Measurements from ENCODE around the gene CPTP. TPM values are rescaled to one million over a fixed set of nuclear protein-coding genes. Genes with fewer than 3 reads are reported as not detected.

The CPTP gene
- total RNA-seq, 4 donors from 2014 or later = 10.4 to 42.7 (median 30.1) TPM

GRCh38 chr1:1353389-1354151 lies 29.0 kb downstream of the CPTP start:
- H3K4me3 ChIP-seq = no peak overlapping the region
- no peaks in the 10 kb centered on the region for H3K9me3 ChIP-seq
- TF ChIP-seq POLR2AphosphoS5 (IDR thresholded peaks at IDR 0.05) = no peak
- no peak for TF ChIP-seq EP300 (IDR thresholded peaks at IDR 0.05)
- no peak for TF ChIP-seq CTCF (IDR thresholded peaks at IDR 0.05)
- no peak for TF ChIP-seq POLR2A (IDR thresholded peaks at IDR 0.05)
- WGBS, 2 donors (ENCODE audit: low coverage in 1 of 2) = 61% methylated on average over 4 of the region's 28 CpGs; no CpG with 5 or more reads in 1 of the 2 donors
- peaks cover 58% of the 10 kb centered on the region for H3K27me3 ChIP-seq
- peak overlapping the region in 3 of 4 donors; percentile 72 to 87 (median 79) for H3K27ac ChIP-seq
- peaks cover 0 to 73% (median 36%) of the 10 kb centered on the region in 3 donors for H3K4me1 ChIP-seq
- peaks cover 0 to 18% of the 10 kb centered on the region in 2 donors for H3K36me3 ChIP-seq
- ATAC-seq = no peak

- Histone ChIP-seq H3K27me3 (peaks cover 68% of the 10 kb centered on the region), H3K9me3 (no peaks in the 10 kb centered on the region), H3K27ac (peak overlapping the region in 3 of 4 donors; percentile 87 to 92 (median 89)), H3K4me3 (peak overlapping the region in 1 of 2 donors; percentile 63), H3K36me3 (peaks cover 0 to 18% of the 10 kb centered on the region in 2 donors), H3K4me1 (peaks cover 0 to 82% (median 36%) of the 10 kb centered on the region in 3 donors)
- WGBS, 2 donors (ENCODE audit: low coverage in 1 of 2) = no CpG with 5 or more reads among the region's 116 CpGs
- ATAC-seq = no peak
- TF ChIP-seq EP300 (IDR thresholded peaks at IDR 0.05) = no peak
- TF ChIP-seq POLR2A (IDR thresholded peaks at IDR 0.05) = no peak
- TF ChIP-seq CTCF (IDR thresholded peaks at IDR 0.05) = no peak
- TF ChIP-seq POLR2AphosphoS5 (IDR thresholded peaks at IDR 0.05) = no peak
Observed at GRCh38 chr1:1354271-1355247, 30.0 kb downstream of the CPTP start.

- Histone ChIP-seq H3K27me3 (peaks cover 68% of the 10 kb centered on the region), H3K4me3 (peak overlapping the region in 1 of 2 donors; percentile 63), H3K36me3 (peaks cover 0 to 18% of the 10 kb centered on the region in 2 donors), H3K9me3 (no peaks in the 10 kb centered on the region), H3K27ac (peak overlapping the region in 3 of 4 donors; percentile 87 to 92 (median 89)), H3K4me1 (peaks cover 0 to 90% (median 36%) of the 10 kb centered on the region in 3 donors)
- no peak for ATAC-seq
- WGBS, 2 donors (ENCODE audit: low coverage in 1 of 2) = no CpG with 5 or more reads among the region's 52 CpGs
- no peak for TF ChIP-seq POLR2A (IDR thresholded peaks at IDR 0.05)
- no peak for TF ChIP-seq EP300 (IDR thresholded peaks at IDR 0.05)
- no peak for TF ChIP-seq POLR2AphosphoS5 (IDR thresholded peaks at IDR 0.05)
- no peak for TF ChIP-seq CTCF (IDR thresholded peaks at IDR 0.05)
Observed at GRCh38 chr1:1355416-1355815, 30.8 kb downstream of the CPTP start.

- H3K27ac ChIP-seq = peak overlapping the region in 3 of 4 donors; percentile 87 to 92 (median 89)
Observed at GRCh38 chr1:1356166-1356795, 31.7 kb downstream of the CPTP start.

More at GRCh38 chr1:1356166-1356795, 31.7 kb downstream of the CPTP start:
- Histone ChIP-seq H3K9me3 (no peaks in the 10 kb centered on the region), H3K27me3 (peaks cover 68% of the 10 kb centered on the region), H3K4me1 (peaks cover 0 to 96% (median 41%) of the 10 kb centered on the region in 3 donors), H3K36me3 (peaks cover 0 to 18% of the 10 kb centered on the region in 2 donors), H3K4me3 (peak overlapping the region in 1 of 2 donors; percentile 63)
- no peak for ATAC-seq
- WGBS, 2 donors (ENCODE audit: low coverage in 1 of 2) = 20% methylated on average over 1 of the region's 8 CpGs; no CpG with 5 or more reads in 1 of the 2 donors
- no peak for TF ChIP-seq CTCF (IDR thresholded peaks at IDR 0.05)
- TF ChIP-seq POLR2AphosphoS5 (IDR thresholded peaks at IDR 0.05) = no peak
- TF ChIP-seq EP300 (IDR thresholded peaks at IDR 0.05) = no peak
- no peak for TF ChIP-seq POLR2A (IDR thresholded peaks at IDR 0.05)
